ENCODE data around the gene GPBP1L1.

The GPBP1L1 gene

GRCh38 chr1:45660336-45660735, 26.0 kb downstream of the GPBP1L1 start:
- Histone ChIP-seq H3K79me1 (ENCODE audit: low read depth, low read length) (peaks cover 5% of the 10 kb centered on the region), H2AK5ac (ENCODE audit: low read depth, low read length) (no peak overlapping the region), H3K23ac (ENCODE audit: low read depth, low read length, poor library complexity) (no peak overlapping the region), H3K27me3 (ENCODE audit: control insufficient read depth in 3 of 3, insufficient read depth in 3 of 3, low read depth in 1 of 3, low read length in 3 of 3) (no peaks in the 10 kb centered on the region), H2BK5ac (ENCODE audit: low read length) (no peak overlapping the region), H2BK15ac (ENCODE audit: low read length) (no peak overlapping the region), H3K14ac (ENCODE audit: low read length) (no peak overlapping the region), H3K9me3 (replicated peaks in 1 of 2; ENCODE audit: control insufficient read depth in 2 of 2, insufficient read depth in 1 of 2, low read depth in 1 of 2, low read length in 2 of 2) (no peaks in the 10 kb centered on the region), H2AFZ (ENCODE audit: low read length) (no peak overlapping the region), H3K9ac (ENCODE audit: low read depth, low read length, poor library complexity) (no peak overlapping the region), H3K4me2 (ENCODE audit: insufficient read depth, low read length, poor library complexity, severe bottlenecking) (no peak overlapping the region), H2BK12ac (ENCODE audit: low read length) (no peak overlapping the region), H3K4me1 (ENCODE audit: control insufficient read depth in 2 of 2, insufficient read depth in 1 of 2, low read depth in 1 of 2, low read length in 2 of 2) (no peaks in the 10 kb centered on the region), H3K27ac (replicated peaks; ENCODE audit: low read length) (no peak overlapping the region), H2BK120ac (ENCODE audit: low read depth, low read length) (no peak overlapping the region), H3K18ac (ENCODE audit: low read length) (no peak overlapping the region), H3K4me3 (ENCODE audit: low read length in 2 of 2) (no peak overlapping the region), H3K4ac (ENCODE audit: low read length) (no peak overlapping the region), H4K8ac (ENCODE audit: low read depth, low read length) (no peak overlapping the region), H4K91ac (ENCODE audit: low read depth, low read length, poor library complexity) (no peak overlapping the region), H3K36me3 (replicated peaks in 1 of 2; ENCODE audit: control insufficient read depth in 2 of 2, insufficient read depth in 2 of 2, low read length in 2 of 2) (peaks cover 21 to 68% of the 10 kb centered on the region in 2 donors)
- DNase-seq (ENCODE audit: low spot score): no peak
- no CpG with 5 or more reads among the region's 2 CpGs for WGBS, 2 donors (ENCODE audit: extremely low coverage in 2 of 2, insufficient read length in 2 of 2, insufficient replicate concordance in 1 of 2)

- H3K23ac ChIP-seq (ENCODE audit: low read depth, low read length, poor library complexity): no peak overlapping the region
- no peak for DNase-seq (ENCODE audit: low spot score)
- no peak overlapping the region for H3K18ac ChIP-seq (ENCODE audit: low read length)
- no peak overlapping the region for H2AK5ac ChIP-seq (ENCODE audit: low read depth, low read length)
- no peak overlapping the region for H2BK5ac ChIP-seq (ENCODE audit: low read length)
- no peak overlapping the region for H2BK12ac ChIP-seq (ENCODE audit: low read length)
- no peak overlapping the region for H2BK120ac ChIP-seq (ENCODE audit: low read depth, low read length)
- no peak overlapping the region for H3K4me3 ChIP-seq (ENCODE audit: low read length in 2 of 2)
- H2BK15ac ChIP-seq (ENCODE audit: low read length): no peak overlapping the region
- H3K9ac ChIP-seq (ENCODE audit: low read depth, low read length, poor library complexity): no peak overlapping the region
- no peak overlapping the region for H4K91ac ChIP-seq (ENCODE audit: low read depth, low read length, poor library complexity)
- no peak overlapping the region for H4K8ac ChIP-seq (ENCODE audit: low read depth, low read length)
- no peak overlapping the region for H3K4me2 ChIP-seq (ENCODE audit: insufficient read depth, low read length, poor library complexity, severe bottlenecking)
- no peak overlapping the region for H3K27ac ChIP-seq (replicated peaks; ENCODE audit: low read length)
- peaks cover 4% of the 10 kb centered on the region for H3K79me1 ChIP-seq (ENCODE audit: low read depth, low read length)
- no CpG with 5 or more reads among the region's 2 CpGs for WGBS, 2 donors (ENCODE audit: extremely low coverage in 2 of 2, insufficient read length in 2 of 2, insufficient replicate concordance in 1 of 2)
- no peaks in the 10 kb centered on the region for H3K4me1 ChIP-seq (ENCODE audit: control insufficient read depth in 2 of 2, insufficient read depth in 1 of 2, low read depth in 1 of 2, low read length in 2 of 2)
- H3K4ac ChIP-seq (ENCODE audit: low read length): no peak overlapping the region
- no peaks in the 10 kb centered on the region for H3K27me3 ChIP-seq (ENCODE audit: control insufficient read depth in 3 of 3, insufficient read depth in 3 of 3, low read depth in 1 of 3, low read length in 3 of 3)
- H3K14ac ChIP-seq (ENCODE audit: low read length): no peak overlapping the region
- H2AFZ ChIP-seq (ENCODE audit: low read length): no peak overlapping the region
- peaks cover 27 to 79% of the 10 kb centered on the region in 2 donors for H3K36me3 ChIP-seq (replicated peaks in 1 of 2; ENCODE audit: control insufficient read depth in 2 of 2, insufficient read depth in 2 of 2, low read length in 2 of 2)
- no peaks in the 10 kb centered on the region for H3K9me3 ChIP-seq (replicated peaks in 1 of 2; ENCODE audit: control insufficient read depth in 2 of 2, insufficient read depth in 1 of 2, low read depth in 1 of 2, low read length in 2 of 2)
These were observed 27.1 kb downstream of the GPBP1L1 start for GRCh38 chr1:45659222-45659621.

- H3K27ac ChIP-seq (replicated peaks; ENCODE audit: low read length): no peak overlapping the region
- H2BK120ac ChIP-seq (ENCODE audit: low read depth, low read length): no peak overlapping the region
- peaks cover 4% of the 10 kb centered on the region for H3K79me1 ChIP-seq (ENCODE audit: low read depth, low read length)
- no peak overlapping the region for H3K18ac ChIP-seq (ENCODE audit: low read length)
- H3K4ac ChIP-seq (ENCODE audit: low read length): no peak overlapping the region
- H3K27me3 ChIP-seq (ENCODE audit: control insufficient read depth in 3 of 3, insufficient read depth in 3 of 3, low read depth in 1 of 3, low read length in 3 of 3): no peaks in the 10 kb centered on the region
- no peaks in the 10 kb centered on the region for H3K9me3 ChIP-seq (replicated peaks in 1 of 2; ENCODE audit: control insufficient read depth in 2 of 2, insufficient read depth in 1 of 2, low read depth in 1 of 2, low read length in 2 of 2)
- no peak overlapping the region for H2BK12ac ChIP-seq (ENCODE audit: low read length)
- DNase-seq (ENCODE audit: low spot score): no peak
- H3K4me1 ChIP-seq (ENCODE audit: control insufficient read depth in 2 of 2, insufficient read depth in 1 of 2, low read depth in 1 of 2, low read length in 2 of 2): no peaks in the 10 kb centered on the region
- H3K4me3 ChIP-seq (ENCODE audit: low read length in 2 of 2): no peak overlapping the region
- no peak overlapping the region for H4K91ac ChIP-seq (ENCODE audit: low read depth, low read length, poor library complexity)
- no peak overlapping the region for H3K9ac ChIP-seq (ENCODE audit: low read depth, low read length, poor library complexity)
- H3K23ac ChIP-seq (ENCODE audit: low read depth, low read length, poor library complexity): no peak overlapping the region
- peaks cover 28 to 84% of the 10 kb centered on the region in 2 donors for H3K36me3 ChIP-seq (replicated peaks in 1 of 2; ENCODE audit: control insufficient read depth in 2 of 2, insufficient read depth in 2 of 2, low read length in 2 of 2)
- no CpG with 5 or more reads among the region's 2 CpGs for WGBS, 2 donors (ENCODE audit: extremely low coverage in 2 of 2, insufficient read length in 2 of 2, insufficient replicate concordance in 1 of 2)
- H2BK15ac ChIP-seq (ENCODE audit: low read length): no peak overlapping the region
- H4K8ac ChIP-seq (ENCODE audit: low read depth, low read length): no peak overlapping the region
- no peak overlapping the region for H2BK5ac ChIP-seq (ENCODE audit: low read length)
- H3K14ac ChIP-seq (ENCODE audit: low read length): no peak overlapping the region
- no peak overlapping the region for H2AFZ ChIP-seq (ENCODE audit: low read length)
- no peak overlapping the region for H3K4me2 ChIP-seq (ENCODE audit: insufficient read depth, low read length, poor library complexity, severe bottlenecking)
- no peak overlapping the region for H2AK5ac ChIP-seq (ENCODE audit: low read depth, low read length)
These were observed 28.2 kb downstream of the GPBP1L1 start for GRCh38 chr1:45658171-45658570.

- no CpG with 5 or more reads among the region's 3 CpGs for WGBS, 2 donors (ENCODE audit: extremely low coverage in 2 of 2, insufficient read length in 2 of 2, insufficient replicate concordance in 1 of 2)
- Histone ChIP-seq H2AFZ (ENCODE audit: low read length) (no peak overlapping the region), H3K27me3 (ENCODE audit: control insufficient read depth in 3 of 3, insufficient read depth in 3 of 3, low read depth in 1 of 3, low read length in 3 of 3) (no peaks in the 10 kb centered on the region), H2AK5ac (ENCODE audit: low read depth, low read length) (no peak overlapping the region), H2BK5ac (ENCODE audit: low read length) (no peak overlapping the region), H3K27ac (replicated peaks; ENCODE audit: low read length) (no peak overlapping the region), H3K23ac (ENCODE audit: low read depth, low read length, poor library complexity) (no peak overlapping the region), H3K4me1 (ENCODE audit: control insufficient read depth in 2 of 2, insufficient read depth in 1 of 2, low read depth in 1 of 2, low read length in 2 of 2) (no peaks in the 10 kb centered on the region), H3K9ac (ENCODE audit: low read depth, low read length, poor library complexity) (no peak overlapping the region), H2BK120ac (ENCODE audit: low read depth, low read length) (no peak overlapping the region), H2BK12ac (ENCODE audit: low read length) (no peak overlapping the region), H3K36me3 (replicated peaks in 1 of 2; ENCODE audit: control insufficient read depth in 2 of 2, insufficient read depth in 2 of 2, low read length in 2 of 2) (peaks cover 31 to 98% of the 10 kb centered on the region in 2 donors), H3K14ac (ENCODE audit: low read length) (no peak overlapping the region), H3K18ac (ENCODE audit: low read length) (no peak overlapping the region), H3K9me3 (replicated peaks in 1 of 2; ENCODE audit: control insufficient read depth in 2 of 2, insufficient read depth in 1 of 2, low read depth in 1 of 2, low read length in 2 of 2) (no peaks in the 10 kb centered on the region), H3K79me1 (ENCODE audit: low read depth, low read length) (peaks cover 2% of the 10 kb centered on the region), H3K4me2 (ENCODE audit: insufficient read depth, low read length, poor library complexity, severe bottlenecking) (no peak overlapping the region), H3K4me3 (ENCODE audit: low read length in 2 of 2) (no peak overlapping the region), H4K91ac (ENCODE audit: low read depth, low read length, poor library complexity) (no peak overlapping the region), H4K8ac (ENCODE audit: low read depth, low read length) (no peak overlapping the region), H3K4ac (ENCODE audit: low read length) (no peak overlapping the region), H2BK15ac (ENCODE audit: low read length) (no peak overlapping the region)
- DNase-seq (ENCODE audit: low spot score): no peak
These were observed 29.6 kb downstream of the GPBP1L1 start for GRCh38 chr1:45656573-45657226.
